HEK293 (cell line): ENCODE data around the gene TRMT112.

ENCODE experiments used
- CTCF ChIA-PET: fragments of 350-600 bp; formaldehyde crosslinking; extraction: SDS; loops from one replicate; lab custom pipeline; 2021; ENCODE audit warnings: antibody characterized with exemption; lab: Yijun Ruan, JAX
- POLR2A ChIA-PET: fragments of 300-600 bp; formaldehyde crosslinking; extraction: SDS; loops from one replicate; lab custom pipeline; 2020; ENCODE audit warnings: antibody characterized with exemption, inconsistent platforms; lab: Yijun Ruan, JAX
- H3K27ac ChIP-seq: fragments of 200-500 bp; sonication (Bioruptor generic); 2 replicates; pipeline ENCODE4 v1.5.1; 2014; ENCODE audit warnings: low read depth, low read length, control low read depth, inconsistent platforms; ENCODE audit errors: extremely low read depth
- H3K36me3 ChIP-seq, 2 experiments: fragments of 200-500 bp in 1 of 2; sonication (Bioruptor generic) in 1 of 2; 1 replicate in 1 of 2; 2 replicates in 1 of 2; pipeline ENCODE4 v1.5.1; 2014 to 2017; ENCODE audit warnings: inconsistent platforms in 2 of 2, low read length in 2 of 2; ENCODE audit not compliant: control insufficient read depth in 2 of 2, insufficient read depth in 1 of 2
- H3K4me1 ChIP-seq: fragments of 200-500 bp; sonication (Bioruptor generic); 2 replicates; pipeline ENCODE4 v1.5.1; 2014; ENCODE audit warnings: mild to moderate bottlenecking, low read length, inconsistent platforms; ENCODE audit not compliant: control insufficient read depth, insufficient read depth
- H3K4me3 ChIP-seq: 2 replicates; pipeline ENCODE4 v1.5.1; 2011; ENCODE audit warnings: low read depth, mild to moderate bottlenecking, control low read depth, low read length, moderate library complexity
- H3K9me3 ChIP-seq: fragments of 200-500 bp; sonication (Bioruptor generic); 2 replicates; pipeline ENCODE4 v1.5.1; 2014; ENCODE audit warnings: low read depth, low read length, inconsistent platforms; ENCODE audit not compliant: control insufficient read depth, insufficient read depth
- HOXA7 ChIP-seq: sonication (generic); formaldehyde crosslinking; IDR thresholded peaks from 2 replicates; pipeline ENCODE4 v1.8.1; 2022; ENCODE audit warnings: missing genetic modification reagents, borderline replicate concordance
- MZF1 ChIP-seq: fragments of 450-650 bp; formaldehyde crosslinking; IDR thresholded peaks from 2 replicates; pipeline ENCODE4 v1.5.1; 2017; ENCODE audit warnings: missing biosample characterization, missing genetic modification characterization, borderline replicate concordance
- PATZ1 ChIP-seq: fragments of 450-650 bp; formaldehyde crosslinking; IDR thresholded peaks from 2 replicates; pipeline ENCODE4 v1.5.1; 2016; ENCODE audit warnings: missing biosample characterization, missing genetic modification characterization
- PBX3 ChIP-seq: sonication (generic); formaldehyde crosslinking; IDR thresholded peaks from 2 replicates; pipeline ENCODE4 v1.8.1; 2022; ENCODE audit warnings: mild to moderate bottlenecking, moderate library complexity, missing genetic modification reagents
- PRDM10 ChIP-seq: fragments of 450-650 bp; formaldehyde crosslinking; IDR thresholded peaks from 2 replicates; pipeline ENCODE4 v1.5.1; 2016; ENCODE audit warnings: missing biosample characterization, missing genetic modification characterization
- SCRT2 ChIP-seq: fragments of 450-650 bp; formaldehyde crosslinking; IDR thresholded peaks from 2 replicates; pipeline ENCODE4 v1.5.1; 2016; ENCODE audit warnings: missing biosample characterization, missing genetic modification characterization
- SP7 ChIP-seq: fragments of 450-650 bp; formaldehyde crosslinking; IDR thresholded peaks from 2 replicates; pipeline ENCODE4 v1.5.1; 2016; ENCODE audit warnings: missing biosample characterization, missing genetic modification characterization
- ZNF16 ChIP-seq: fragments of 450-650 bp; formaldehyde crosslinking; IDR thresholded peaks from 2 replicates; pipeline ENCODE4 v1.5.1; 2016; ENCODE audit warnings: low read depth, missing biosample characterization, missing genetic modification characterization
- ZNF175 ChIP-seq: fragments of 450-650 bp; formaldehyde crosslinking; IDR thresholded peaks from 2 replicates; pipeline ENCODE4 v1.5.1; 2016; ENCODE audit warnings: missing biosample characterization, missing genetic modification characterization
- ZNF223 ChIP-seq: fragments of 450-650 bp; formaldehyde crosslinking; IDR thresholded peaks from 2 replicates; pipeline ENCODE4 v1.5.1; 2016; ENCODE audit warnings: missing biosample characterization, missing genetic modification characterization
- ZNF292 ChIP-seq: fragments of 450-650 bp; formaldehyde crosslinking; IDR thresholded peaks from 2 replicates; pipeline ENCODE4 v1.5.1; 2016; ENCODE audit warnings: low read depth, missing biosample characterization, missing genetic modification characterization, borderline replicate concordance
- ZNF335 ChIP-seq: fragments of 450-650 bp; formaldehyde crosslinking; conservative IDR thresholded peaks from 2 replicates; pipeline ENCODE4 v1.5.1; 2016; ENCODE audit warnings: missing biosample characterization, missing genetic modification characterization
- ZNF610 ChIP-seq: fragments of 450-650 bp; formaldehyde crosslinking; IDR thresholded peaks from 2 replicates; pipeline ENCODE4 v1.5.1; 2016; ENCODE audit warnings: missing biosample characterization, missing genetic modification characterization, borderline replicate concordance

The TRMT112 gene

GRCh38 chr11:64348383-64349024 is 31.1 kb upstream of the TRMT112 start:
- TF ChIP-seq ZNF223 (tag by site-specific recombination) (no peak), ZNF16 (tag by site-specific recombination) (no peak), PBX3 (CRISPR knock-in tag) (no peak), ZNF292 (no peak), SCRT2 (no peak), HOXA7 (CRISPR knock-in tag) (no peak), PATZ1 (tag by site-specific recombination) (0 out of 2 replicates have a peak, but pooled peaks have one; percentile 22), ZNF335 (no peak), PRDM10 (tag by site-specific recombination) (peak; percentile 98)
- H3K36me3 ChIP-seq: no peaks in the 10 kb centered on the region
- no peak overlapping the region for H3K4me3 ChIP-seq
- no peak overlapping the region for H3K27ac ChIP-seq
- no peaks in the 10 kb centered on the region for H3K4me1 ChIP-seq
- ChIA-PET CTCF (interaction anchor here (0.6 to 2.2 kb wide), 3 partner anchors 8 to 217 kb away, joined by 3 to 5 read pairs (median 3); partner anchors contain the start of genes PRDX5 and TRMT112), POLR2A (interaction anchor here (0.5 to 2.7 kb wide), 3 partner anchors 31 to 478 kb away, joined by 3 to 10 read pairs (median 4); partner anchors contain the start of genes PRDX5 and TRMT112)
- H3K9me3 ChIP-seq: no peaks in the 10 kb centered on the region

GRCh38 chr11:64347193-64347867 is 30.0 kb upstream of the TRMT112 start:
- POLR2A ChIA-PET: interaction anchor here (0.6 to 2.7 kb wide), 2 partner anchors 30 to 177 kb away, joined by 4 to 10 read pairs; partner anchors contain the start of genes PRDX5 and TRMT112
- Histone ChIP-seq H3K4me1 (no peaks in the 10 kb centered on the region), H3K4me3 (no peak overlapping the region), H3K9me3 (no peaks in the 10 kb centered on the region), H3K36me3 (no peaks in the 10 kb centered on the region), H3K27ac (no peak overlapping the region)
- TF ChIP-seq SP7 (tag by site-specific recombination) (no peak), ZNF335 (0 out of 2 replicates have a peak, but pooled peaks have one; percentile 17), MZF1 (tag by site-specific recombination) (no peak), ZNF610 (tag by site-specific recombination) (no peak), ZNF175 (no peak)
- CTCF ChIA-PET: interaction anchor here (0.8 to 7.9 kb wide), 5 partner anchors 8 to 46 kb away, joined by 3 to 86 read pairs (median 5); partner anchors contain the start of genes PRDX5 and TRMT112
